Measurements from ENCODE around the gene NR2F1-AS1.
"Not testable (repeated sequence)": the region's sequence is repeated elsewhere in the genome, so short reads cannot be mapped to it uniquely, and the experiment has no call there.

DNA sequence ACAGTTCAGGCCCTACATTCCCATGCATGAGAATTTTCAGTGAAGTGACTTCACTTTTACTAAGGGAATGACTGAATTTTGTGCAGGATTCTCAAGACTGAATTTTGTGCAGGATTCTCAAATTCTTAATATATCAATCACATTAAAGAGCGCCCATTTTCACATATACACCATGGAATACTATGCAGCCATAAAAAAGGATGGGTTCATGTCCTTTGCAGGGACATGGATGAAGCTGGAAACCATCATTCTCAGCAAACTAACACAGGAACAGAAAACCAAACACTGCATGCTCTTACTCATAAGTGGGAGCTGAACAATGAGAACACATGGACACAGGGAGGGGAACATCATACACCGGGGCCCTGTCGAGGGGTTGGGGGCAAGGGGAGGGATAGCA is 31.4 kb downstream of the NR2F1-AS1 start:
- TF ChIP-seq, protein P1, sequence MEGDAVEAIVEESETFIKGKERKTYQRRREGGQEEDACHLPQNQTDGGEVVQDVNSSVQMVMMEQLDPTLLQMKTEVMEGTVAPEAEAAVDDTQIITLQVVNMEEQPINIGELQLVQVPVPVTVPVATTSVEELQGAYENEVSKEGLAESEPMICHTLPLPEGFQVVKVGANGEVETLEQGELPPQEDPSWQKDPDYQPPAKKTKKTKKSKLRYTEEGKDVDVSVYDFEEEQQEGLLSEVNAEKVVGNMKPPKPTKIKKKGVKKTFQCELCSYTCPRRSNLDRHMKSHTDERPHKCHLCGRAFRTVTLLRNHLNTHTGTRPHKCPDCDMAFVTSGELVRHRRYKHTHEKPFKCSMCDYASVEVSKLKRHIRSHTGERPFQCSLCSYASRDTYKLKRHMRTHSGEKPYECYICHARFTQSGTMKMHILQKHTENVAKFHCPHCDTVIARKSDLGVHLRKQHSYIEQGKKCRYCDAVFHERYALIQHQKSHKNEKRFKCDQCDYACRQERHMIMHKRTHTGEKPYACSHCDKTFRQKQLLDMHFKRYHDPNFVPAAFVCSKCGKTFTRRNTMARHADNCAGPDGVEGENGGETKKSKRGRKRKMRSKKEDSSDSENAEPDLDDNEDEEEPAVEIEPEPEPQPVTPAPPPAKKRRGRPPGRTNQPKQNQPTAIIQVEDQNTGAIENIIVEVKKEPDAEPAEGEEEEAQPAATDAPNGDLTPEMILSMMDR (IDR thresholded peaks at IDR 0.05; ENCODE audit: low read depth, low read length, missing input control): not testable (repeated sequence)
- not testable (repeated sequence) for TF ChIP-seq REST, RAD21, ZBTB33, FOXA1, RXRA (IDR thresholded peaks at IDR 0.05)
- TF ChIP-seq, protein P2, sequence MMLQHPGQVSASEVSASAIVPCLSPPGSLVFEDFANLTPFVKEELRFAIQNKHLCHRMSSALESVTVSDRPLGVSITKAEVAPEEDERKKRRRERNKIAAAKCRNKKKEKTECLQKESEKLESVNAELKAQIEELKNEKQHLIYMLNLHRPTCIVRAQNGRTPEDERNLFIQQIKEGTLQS (IDR thresholded peaks at IDR 0.05): not testable (repeated sequence)
